CD4-positive, alpha-beta memory T cell (primary cell): ENCODE results near the gene TTLL11. TPM values are rescaled to one million over a fixed set of nuclear protein-coding genes. Genes with fewer than 3 reads are reported as not detected.

Source experiments
- CTCF ChIA-PET: fragments of 350-600 bp; sonication (Branson Sonifier 250); formaldehyde crosslinking; loops from one replicate; lab custom pipeline; 2021; ENCODE audit warnings: inconsistent platforms; ENCODE audit not compliant: partially characterized antibody; lab: Charles Lee
- POLR2A ChIA-PET: fragments of 350-600 bp; sonication (Branson Sonifier 250); formaldehyde crosslinking; loops from one replicate; lab custom pipeline; 2021; ENCODE audit not compliant: partially characterized antibody; lab: Charles Lee
- DNase-seq, 5 donors: peaks; one replicate each; pipeline versions ENCODE4 v3.0.0 to v3.0.0-alpha.2; 2020 to 2022; ENCODE audit warnings: mixed read lengths in 1 of 5
- H3K27ac ChIP-seq: one replicate; pipeline ENCODE4 v1.7.0; 2013; ENCODE audit warnings: low read depth, low read length
- H3K27me3 ChIP-seq: 2 replicates; pipeline ENCODE4 v1.7.0; 2013; ENCODE audit warnings: mild to moderate bottlenecking, low read length, moderate library complexity; ENCODE audit not compliant: insufficient read depth
- H3K36me3 ChIP-seq: 2 replicates; pipeline ENCODE4 v1.7.0; 2013; ENCODE audit warnings: mild to moderate bottlenecking, low read length, moderate library complexity; ENCODE audit not compliant: insufficient read depth
- H3K4me1 ChIP-seq: 2 replicates; pipeline ENCODE4 v1.7.0; 2013; ENCODE audit warnings: mild to moderate bottlenecking, low read length, moderate library complexity; ENCODE audit not compliant: insufficient read depth
- H3K4me3 ChIP-seq, 2 donors: one replicate each; pipeline ENCODE4 v1.7.0; 2013; ENCODE audit warnings: low read length in 2 of 2, mild to moderate bottlenecking in 1 of 2
- H3K9me3 ChIP-seq, 2 donors: one replicate each; pipeline ENCODE4 v1.7.0; 2013; ENCODE audit warnings: low read length in 2 of 2, control low read depth in 1 of 2; ENCODE audit not compliant: control insufficient read depth in 1 of 2
- H3K27ac Mint-ChIP-seq, 7 donors: one replicate each; pipeline ENCODE4 v1.8.0; 2020 to 2021; ENCODE audit warnings: mixed read lengths in 7 of 7, mild to moderate bottlenecking in 6 of 7, inconsistent platforms in 3 of 7, moderate library complexity in 3 of 7
- H3K27me3 Mint-ChIP-seq, 2 donors: one replicate each; pipeline ENCODE4 v1.8.0; 2020 to 2021; ENCODE audit warnings: mixed read lengths in 2 of 2
- H3K36me3 Mint-ChIP-seq, 2 donors: one replicate each; pipeline ENCODE4 v1.8.0; 2020 to 2021; ENCODE audit warnings: mixed read lengths in 2 of 2, inconsistent platforms in 1 of 2, mild to moderate bottlenecking in 1 of 2
- H3K4me1 Mint-ChIP-seq, 4 donors: one replicate each; pipeline ENCODE4 v1.8.0; 2020 to 2021; ENCODE audit warnings: mixed read lengths in 4 of 4, mild to moderate bottlenecking in 1 of 4
- H3K4me3 Mint-ChIP-seq, 8 donors: one replicate each; pipeline ENCODE4 v1.8.0; 2020 to 2021; ENCODE audit warnings: mixed read lengths in 8 of 8, mild to moderate bottlenecking in 7 of 8, moderate library complexity in 6 of 8, inconsistent platforms in 3 of 8
- H3K9me3 Mint-ChIP-seq, 8 donors: one replicate each; pipeline ENCODE4 v1.8.0; 2020 to 2021; ENCODE audit warnings: mixed read lengths in 8 of 8, mild to moderate bottlenecking in 5 of 8, inconsistent platforms in 3 of 8, moderate library complexity in 1 of 8
- intact Hi-C: fragments of 100-400 bp; cut with micrococcal nuclease; formaldehyde crosslinking; loops from one replicate; pipeline ENCODE4 v1.15.1; 2023
- polyA plus RNA-seq, 2 donors: library from polyadenylated mRNA; unstranded; fragments of 300-500 nt; fragmentation: Illumina TruSeq; gene quantifications; one replicate each; pipeline ENCODE4 v1.2.3, GENCODE V29; 2021
- total RNA-seq, 2 experiments: library from RNA; stranded (reverse); gene quantifications; one replicate each; pipeline ENCODE4 v1.2.3, GENCODE V29; 2021

TTLL11 gene
- total and polyA plus RNA-seq, 4 experiments from 2014 or later: 2.7 to 7.8 (median 3.1) TPM

- no peaks in the 10 kb centered on the region for H3K9me3 ChIP-seq
- H3K4me1 Mint-ChIP-seq: no peaks in the 10 kb centered on the region
- POLR2A ChIA-PET: no interaction called here
- peaks cover 0 to 2% of the 10 kb centered on the region in 2 donors for H3K27me3 Mint-ChIP-seq
- no peak for DNase-seq
- H3K4me3 Mint-ChIP-seq: no peak overlapping the region
- CTCF ChIA-PET: no interaction called here
- H3K27ac ChIP-seq: no peak overlapping the region
- no peak overlapping the region for H3K27ac Mint-ChIP-seq
- intact Hi-C loops: no loop called here
- H3K4me1 ChIP-seq: no peaks in the 10 kb centered on the region
- no peaks in the 10 kb centered on the region for H3K36me3 ChIP-seq
- H3K4me3 ChIP-seq: no peak overlapping the region
- no peaks in the 10 kb centered on the region for H3K27me3 ChIP-seq
- peaks cover 2 to 8% (median 5%) of the 10 kb centered on the region in 8 donors for H3K9me3 Mint-ChIP-seq
- no peaks in the 10 kb centered on the region for H3K36me3 Mint-ChIP-seq
Observed at GRCh38 chr9:121809356-121810050, 283.6 kb downstream of the TTLL11 start.

GRCh38 chr9:121808781-121809180 is 284.3 kb downstream of the TTLL11 start:
- Histone ChIP-seq H3K9me3 (no peaks in the 10 kb centered on the region), H3K4me1 (no peaks in the 10 kb centered on the region), H3K36me3 (no peaks in the 10 kb centered on the region), H3K27ac (no peak overlapping the region), H3K27me3 (no peaks in the 10 kb centered on the region), H3K4me3 (no peak overlapping the region)
- ChIA-PET POLR2A (no interaction called here), CTCF (no interaction called here)
- peaks cover 2 to 4% of the 10 kb centered on the region in 2 donors for H3K27me3 Mint-ChIP-seq
- DNase-seq: no peak
- H3K4me3 Mint-ChIP-seq: no peak overlapping the region
- H3K4me1 Mint-ChIP-seq: no peaks in the 10 kb centered on the region
- peaks cover 2 to 14% (median 8%) of the 10 kb centered on the region in 8 donors for H3K9me3 Mint-ChIP-seq
- intact Hi-C loops: no loop called here
- H3K36me3 Mint-ChIP-seq: no peaks in the 10 kb centered on the region
- H3K27ac Mint-ChIP-seq: no peak overlapping the region

DNA sequence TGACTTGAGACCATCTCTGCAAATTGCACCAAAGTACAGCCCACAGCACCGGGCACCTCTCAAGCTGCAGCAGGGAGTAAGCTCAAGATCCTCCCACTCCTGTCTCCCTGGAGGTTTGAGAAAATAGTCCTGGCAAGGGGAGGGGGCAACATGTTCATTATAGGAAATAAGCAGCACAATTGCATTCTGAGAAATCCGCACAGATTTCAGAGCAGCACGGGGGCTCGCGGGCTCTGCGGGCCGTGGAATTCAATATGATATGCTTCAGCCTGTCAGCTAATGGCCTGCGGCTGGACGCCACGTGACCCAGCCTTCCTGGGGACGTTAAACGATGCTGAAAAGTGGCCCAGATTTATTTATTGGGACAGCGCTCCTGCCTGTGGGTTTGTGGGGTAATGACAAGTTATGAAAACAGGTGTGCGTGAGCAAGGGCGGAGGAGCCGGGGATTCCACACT is 285.3 kb downstream of the TTLL11 start:
- intact Hi-C loops: no loop called here
- H3K9me3 Mint-ChIP-seq: peaks cover 2 to 15% (median 8%) of the 10 kb centered on the region in 8 donors
- no peaks in the 10 kb centered on the region for H3K36me3 Mint-ChIP-seq
- Histone ChIP-seq H3K27me3 (no peaks in the 10 kb centered on the region), H3K36me3 (no peaks in the 10 kb centered on the region), H3K27ac (no peak overlapping the region), H3K4me3 (no peak overlapping the region), H3K9me3 (no peaks in the 10 kb centered on the region), H3K4me1 (no peaks in the 10 kb centered on the region)
- H3K4me1 Mint-ChIP-seq: no peaks in the 10 kb centered on the region
- H3K4me3 Mint-ChIP-seq: no peak overlapping the region
- H3K27ac Mint-ChIP-seq: no peak overlapping the region
- no peak for DNase-seq
- H3K27me3 Mint-ChIP-seq: peaks cover 2 to 4% of the 10 kb centered on the region in 2 donors
- ChIA-PET POLR2A (no interaction called here), CTCF (no interaction called here)

- POLR2A ChIA-PET: no interaction called here
- no peak overlapping the region for H3K4me3 ChIP-seq
- Mint-ChIP-seq H3K36me3 (no peaks in the 10 kb centered on the region), H3K27ac (no peak overlapping the region), H3K4me1 (no peaks in the 10 kb centered on the region), H3K4me3 (no peak overlapping the region), H3K27me3 (peaks cover 4% of the 10 kb centered on the region in 2 donors), H3K9me3 (peaks cover 2 to 19% (median 8%) of the 10 kb centered on the region in 8 donors)
- H3K27me3 ChIP-seq: no peaks in the 10 kb centered on the region
- no peak overlapping the region for H3K27ac ChIP-seq
- no peak for DNase-seq
- no peaks in the 10 kb centered on the region for H3K4me1 ChIP-seq
- H3K36me3 ChIP-seq: no peaks in the 10 kb centered on the region
- intact Hi-C loops: no loop called here
- no peaks in the 10 kb centered on the region for H3K9me3 ChIP-seq
- CTCF ChIA-PET: no interaction called here
Observed at GRCh38 chr9:121807069-121807822, 285.9 kb downstream of the TTLL11 start.

DNA sequence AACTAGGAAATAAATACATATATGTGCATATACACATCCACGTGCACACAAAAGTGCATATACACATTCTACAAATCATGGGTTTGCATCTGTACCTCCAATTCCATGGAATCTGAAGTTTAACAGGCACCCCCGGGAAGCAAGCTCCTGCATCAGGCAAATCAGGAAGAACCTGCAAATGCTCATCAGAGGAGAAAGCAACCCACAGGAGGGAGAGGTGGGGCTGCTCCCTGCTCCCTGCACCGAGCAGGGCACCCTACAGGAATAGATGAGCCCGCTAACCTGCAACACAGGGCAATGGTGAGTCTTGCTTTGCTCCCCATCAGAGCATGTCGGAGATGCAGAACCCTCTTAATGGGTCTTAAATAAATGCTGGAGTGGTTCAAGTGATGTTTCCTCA is 290.4 kb downstream of the TTLL11 start:
- intact Hi-C loops: no loop called here
- Mint-ChIP-seq H3K36me3 (no peaks in the 10 kb centered on the region), H3K4me3 (no peak overlapping the region), H3K9me3 (peaks cover 2 to 19% (median 8%) of the 10 kb centered on the region in 8 donors), H3K27ac (no peak overlapping the region), H3K4me1 (no peaks in the 10 kb centered on the region), H3K27me3 (peaks cover 9 to 14% of the 10 kb centered on the region in 2 donors)
- no peak overlapping the region for H3K4me3 ChIP-seq
- CTCF ChIA-PET: no interaction called here
- no peaks in the 10 kb centered on the region for H3K27me3 ChIP-seq
- H3K9me3 ChIP-seq: no peaks in the 10 kb centered on the region
- no peaks in the 10 kb centered on the region for H3K4me1 ChIP-seq
- DNase-seq: no peak
- no peak overlapping the region for H3K27ac ChIP-seq
- no peaks in the 10 kb centered on the region for H3K36me3 ChIP-seq
- POLR2A ChIA-PET: no interaction called here

DNA sequence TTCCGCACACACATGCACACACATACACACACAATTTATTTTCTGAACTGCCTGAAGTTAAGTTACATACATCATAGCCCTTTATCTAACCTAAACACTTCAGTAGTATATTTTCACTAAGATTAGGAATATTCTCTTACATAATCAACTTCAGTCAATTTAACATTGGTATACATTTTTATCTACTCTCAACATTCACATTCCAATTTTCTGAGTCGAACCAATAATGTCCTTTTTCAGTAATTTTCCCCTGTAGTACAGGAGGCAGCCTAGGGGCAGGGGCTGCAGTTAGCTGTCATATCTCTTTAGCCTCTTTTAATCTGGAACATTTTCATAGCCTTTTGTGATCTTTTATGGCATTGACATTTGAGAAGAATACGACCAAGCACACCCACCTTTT is 291.5 kb downstream of the TTLL11 start:
- CTCF ChIA-PET: no interaction called here
- POLR2A ChIA-PET: no interaction called here

GRCh38 chr9:121800376-121800775 is 292.7 kb downstream of the TTLL11 start:
- no peak overlapping the region for H3K27ac ChIP-seq
- no peaks in the 10 kb centered on the region for H3K4me1 ChIP-seq
- no peaks in the 10 kb centered on the region for H3K27me3 ChIP-seq
- peaks cover 9 to 16% of the 10 kb centered on the region in 2 donors for H3K27me3 Mint-ChIP-seq
- no peak overlapping the region for H3K4me3 ChIP-seq
- H3K9me3 Mint-ChIP-seq: peaks cover 2 to 19% (median 8%) of the 10 kb centered on the region in 8 donors
- no peaks in the 10 kb centered on the region for H3K9me3 ChIP-seq
- intact Hi-C loops: no loop called here
- no peak overlapping the region for H3K4me3 Mint-ChIP-seq
- no peaks in the 10 kb centered on the region for H3K4me1 Mint-ChIP-seq
- CTCF ChIA-PET: no interaction called here
- H3K36me3 ChIP-seq: no peaks in the 10 kb centered on the region
- H3K36me3 Mint-ChIP-seq: no peaks in the 10 kb centered on the region
- no peak for DNase-seq
- POLR2A ChIA-PET: no interaction called here
- H3K27ac Mint-ChIP-seq: no peak overlapping the region

More for the DNA sequence above, 291.5 kb downstream of the TTLL11 start:
- no peak overlapping the region for H3K4me3 Mint-ChIP-seq
- H3K36me3 Mint-ChIP-seq: no peaks in the 10 kb centered on the region
- no peak overlapping the region for H3K4me3 ChIP-seq
- no peaks in the 10 kb centered on the region for H3K4me1 ChIP-seq
- H3K9me3 ChIP-seq: no peaks in the 10 kb centered on the region
- H3K4me1 Mint-ChIP-seq: no peaks in the 10 kb centered on the region
- H3K27ac Mint-ChIP-seq: no peak overlapping the region
- no peak overlapping the region for H3K27ac ChIP-seq
- no peaks in the 10 kb centered on the region for H3K27me3 ChIP-seq
- H3K36me3 ChIP-seq: no peaks in the 10 kb centered on the region
- H3K27me3 Mint-ChIP-seq: peaks cover 9 to 16% of the 10 kb centered on the region in 2 donors
- peaks cover 2 to 19% (median 8%) of the 10 kb centered on the region in 8 donors for H3K9me3 Mint-ChIP-seq
- DNase-seq: no peak
- intact Hi-C loops: no loop called here
